GM18502 (cell line): ENCODE measurements around the gene GPALPP1.
"Not testable (repeated sequence)": the region's sequence is repeated elsewhere in the genome, so short reads cannot be mapped to it uniquely, and the experiment has no call there.

ENCODE experiments used
- ATAC-seq: cut with Tn5 transposase; IDR thresholded peaks from one replicate; pipeline ENCODE4 v1.9.1; 2021; ENCODE audit warnings: mild to moderate bottlenecking; ENCODE audit not compliant: unreplicated experiment, poor library complexity

GPALPP1 gene

GRCh38 chr13:45004096-45004495, 14.8 kb downstream of the GPALPP1 start:
- ATAC-seq: no peak

DNA sequence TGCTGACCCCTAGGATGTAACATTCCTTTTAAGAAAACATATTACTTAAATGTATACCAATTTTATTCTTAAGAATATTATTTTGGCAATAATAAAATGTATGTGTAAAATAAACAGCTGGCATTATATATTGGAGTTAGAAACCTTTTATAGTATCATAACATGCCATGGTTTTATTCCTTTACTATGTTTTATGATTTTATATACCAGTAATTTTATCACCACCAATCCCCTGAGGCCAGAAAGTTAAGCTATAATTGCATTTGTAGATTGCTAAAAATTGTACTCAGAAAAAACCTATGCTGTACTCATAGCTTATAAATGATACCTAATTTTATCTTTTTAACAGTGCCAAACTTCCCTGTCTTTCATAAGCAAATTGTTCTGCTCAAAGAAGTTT, 17.9 kb downstream of the GPALPP1 start:
- no peak for ATAC-seq

DNA sequence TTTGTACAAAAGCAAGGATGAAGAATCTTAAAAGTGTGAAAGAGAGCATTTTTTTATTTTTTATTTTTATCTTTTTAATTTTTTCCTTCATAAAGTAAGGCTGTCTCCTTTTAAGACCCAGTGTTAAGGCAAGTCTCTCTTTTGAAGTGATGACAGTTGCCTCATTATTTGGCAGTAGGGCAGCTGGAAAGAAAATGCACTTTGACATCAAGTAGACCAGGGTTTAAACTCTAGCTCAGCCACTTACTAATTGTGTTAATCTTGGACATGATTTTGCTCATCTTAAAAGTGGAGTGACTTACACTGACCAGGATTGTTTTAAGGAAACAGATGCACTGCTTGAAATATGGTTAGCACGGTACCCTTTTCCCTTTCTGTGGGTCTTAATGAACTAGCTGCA, 18.5 kb downstream of the GPALPP1 start:
- ATAC-seq: no peak

GRCh38 chr13:45011198-45011597, 21.9 kb downstream of the GPALPP1 start:
- ATAC-seq: no peak

- no peak for ATAC-seq
These were observed 26.0 kb downstream of the GPALPP1 start for GRCh38 chr13:45015300-45015699.

DNA sequence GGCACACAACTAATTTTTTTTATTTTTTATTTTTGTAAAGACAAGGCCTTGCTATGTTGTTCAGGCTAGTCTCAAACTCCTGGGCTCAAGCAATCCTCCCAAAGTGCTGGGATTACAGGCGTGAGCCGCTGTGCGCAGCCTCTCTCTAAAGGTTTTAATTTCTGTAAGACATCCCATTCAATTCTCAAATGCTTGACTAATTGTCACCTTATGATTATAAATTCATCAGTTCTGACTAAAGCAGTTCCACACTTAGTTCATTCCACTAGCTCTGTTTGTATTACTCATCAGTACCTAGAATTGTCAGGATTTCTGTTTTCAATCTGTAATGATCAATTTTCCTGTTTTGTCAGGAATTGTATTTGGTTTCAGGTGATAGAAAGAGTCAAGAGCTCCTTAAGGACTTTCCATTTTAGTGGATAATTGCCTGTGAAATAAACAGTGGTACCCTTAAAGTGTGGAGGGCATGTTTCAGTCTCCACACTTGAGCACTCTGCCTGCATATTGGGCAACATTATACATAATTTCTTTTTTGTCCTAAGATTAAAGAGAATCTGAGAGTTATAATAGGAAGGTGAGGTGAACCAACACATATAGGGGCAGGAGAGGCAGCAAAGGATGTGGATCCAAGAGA, 27.6 kb downstream of the GPALPP1 start:
- ATAC-seq: no peak

DNA sequence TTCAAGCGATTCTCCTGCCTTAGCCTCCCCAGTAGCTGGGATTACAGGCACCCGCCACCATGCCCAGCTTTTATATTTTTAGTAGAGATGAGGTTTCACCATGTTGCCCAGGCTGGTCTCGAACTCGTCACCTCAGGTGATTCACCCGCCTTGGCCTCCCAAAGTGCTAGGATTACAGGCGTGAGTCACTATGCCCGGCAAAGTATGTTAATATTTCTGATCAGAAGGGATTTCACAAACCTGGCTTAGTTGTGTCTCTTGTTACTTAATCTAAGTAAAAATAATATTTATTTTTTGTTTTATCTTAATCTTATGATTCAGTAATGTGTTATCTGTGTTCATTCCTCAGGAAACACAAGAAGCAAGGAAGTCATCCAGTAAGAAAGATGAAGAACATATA, 30.6 kb downstream of the GPALPP1 start:
- not testable (repeated sequence) for ATAC-seq

GRCh38 chr13:45021250-45021649, 31.9 kb downstream of the GPALPP1 start:
- ATAC-seq: no peak

- no peak for ATAC-seq
These were observed 35.5 kb downstream of the GPALPP1 start for GRCh38 chr13:45024847-45025246.

GRCh38 chr13:45034342-45034741, 45.0 kb downstream of the GPALPP1 start:
- ATAC-seq: no peak

- ATAC-seq: no peak
These were observed 46.9 kb downstream of the GPALPP1 start for GRCh38 chr13:45036206-45036605.

- no peak for ATAC-seq
These were observed 50.8 kb downstream of the GPALPP1 start for GRCh38 chr13:45040173-45040572.

DNA sequence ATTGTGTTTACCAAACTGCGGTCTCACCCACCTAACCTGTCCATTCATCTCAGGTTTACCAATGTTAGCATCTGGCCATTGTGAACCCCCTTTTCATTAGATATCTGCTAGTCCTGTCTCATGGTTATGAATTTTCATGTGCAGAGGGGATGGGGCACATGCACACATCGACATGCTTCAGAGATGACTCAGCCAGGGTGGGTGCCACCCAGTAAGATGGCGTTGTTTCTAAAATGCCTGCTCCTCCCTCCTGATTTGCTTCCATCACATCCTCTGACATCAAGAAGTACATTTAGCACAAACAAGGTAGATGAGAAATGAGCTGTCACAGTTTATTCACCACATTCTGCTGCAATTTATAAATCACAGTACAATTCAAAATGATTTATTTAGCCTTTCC, 51.3 kb downstream of the GPALPP1 start:
- ATAC-seq: no peak

DNA sequence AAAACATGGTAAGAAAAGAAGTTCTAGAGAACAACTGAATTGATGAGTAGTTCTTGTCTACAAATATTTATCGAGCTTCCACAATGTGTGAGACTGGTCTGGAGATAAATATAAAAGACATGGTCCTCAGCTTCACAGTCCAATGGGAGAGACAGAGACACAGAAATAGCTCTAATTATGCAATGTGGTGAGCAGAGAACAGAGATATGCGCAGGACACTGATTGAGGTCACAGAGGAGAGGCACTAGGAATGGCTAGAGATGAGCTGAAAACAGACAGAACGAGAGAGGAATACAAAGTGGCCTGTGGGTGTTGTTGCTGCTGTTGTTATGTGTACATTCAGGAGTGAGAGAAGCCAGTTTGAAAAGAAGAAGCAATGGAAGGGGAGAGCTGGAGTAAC, 53.2 kb downstream of the GPALPP1 start:
- ATAC-seq: no peak

- ATAC-seq: no peak
These were observed 57.1 kb downstream of the GPALPP1 start for GRCh38 chr13:45046445-45046844.

GRCh38 chr13:45047394-45048310, 58.3 kb downstream of the GPALPP1 start:
- ATAC-seq: peak; percentile 78

DNA sequence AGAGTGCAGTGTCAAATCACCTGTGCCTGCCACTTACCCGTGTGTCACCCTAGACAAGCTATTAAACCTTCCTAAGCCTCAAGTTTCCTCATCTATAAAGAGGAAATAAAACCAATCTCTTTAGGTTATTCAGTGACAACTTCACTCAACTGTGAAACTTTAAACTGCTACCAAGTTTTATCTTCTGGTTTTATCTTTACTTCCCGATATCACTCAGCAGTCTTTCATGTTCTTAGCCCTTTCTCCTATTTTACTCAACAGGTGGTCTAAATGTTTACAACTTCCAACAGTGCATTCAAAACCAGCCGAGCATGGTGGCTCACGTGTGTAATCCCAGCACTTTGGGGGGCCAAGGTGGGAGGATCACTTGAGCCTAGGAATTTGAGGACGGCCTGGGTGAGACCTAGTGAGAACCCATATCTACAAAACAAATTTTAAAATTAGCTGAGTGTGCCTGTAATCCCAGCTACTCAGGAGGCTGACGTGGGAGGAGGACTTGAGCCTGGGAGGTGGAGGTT, 59.6 kb downstream of the GPALPP1 start:
- ATAC-seq: no peak

DNA sequence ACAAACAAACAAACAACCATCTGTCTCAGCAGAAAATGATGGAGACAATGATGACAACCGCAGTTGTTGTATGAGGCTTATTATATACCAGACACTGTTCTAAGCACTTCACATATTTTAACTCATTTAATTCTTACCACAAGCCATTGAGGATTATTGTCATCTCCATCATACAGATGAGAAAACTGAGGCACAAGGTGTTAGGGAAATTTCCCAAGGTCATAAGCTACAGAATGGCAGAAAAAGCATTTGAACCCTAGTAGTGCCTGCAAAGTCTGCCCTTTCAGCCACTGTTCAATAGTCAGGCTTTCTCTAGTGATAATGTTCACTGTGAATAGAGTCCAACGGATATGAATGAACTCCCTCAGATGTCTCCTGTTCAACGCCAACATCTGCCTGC, 60.1 kb downstream of the GPALPP1 start:
- ATAC-seq: no peak

GRCh38 chr13:45051315-45051714, 62.0 kb downstream of the GPALPP1 start:
- ATAC-seq: no peak

DNA sequence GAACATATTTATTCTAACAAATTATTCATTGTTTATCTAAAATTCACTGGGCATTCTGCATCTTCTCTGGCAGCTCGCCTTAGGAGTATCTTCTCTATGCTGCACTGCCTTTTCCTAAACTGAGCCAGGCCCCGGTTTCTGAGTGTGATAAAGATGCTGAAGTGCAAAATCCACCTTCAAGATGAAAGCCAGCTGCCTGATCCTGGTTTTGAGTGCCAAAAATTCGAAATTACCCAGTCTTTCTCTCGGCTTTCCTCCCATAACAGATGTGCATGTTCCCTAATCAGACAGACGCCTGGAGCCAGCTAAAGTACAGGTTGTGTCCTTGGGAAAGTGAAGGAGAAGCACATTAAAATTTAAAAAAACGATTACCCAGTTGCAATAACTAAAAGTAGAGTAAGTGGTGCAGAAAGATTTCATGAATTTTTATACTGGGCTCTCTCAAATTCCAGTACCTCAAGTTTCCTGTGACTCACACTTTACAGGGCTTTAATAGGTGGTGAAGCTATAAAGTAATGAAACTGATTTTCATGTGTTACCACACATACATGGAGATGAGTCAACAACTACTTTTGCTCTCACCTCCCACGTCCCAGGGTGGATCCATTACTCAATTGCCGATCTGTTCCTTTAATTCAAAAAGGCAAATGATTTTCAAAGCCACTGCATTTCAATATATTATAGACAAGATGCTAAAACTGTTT, 66.0 kb downstream of the GPALPP1 start:
- peak; percentile 68 for ATAC-seq
